HG03571 (cell line): Measurements from ENCODE around the gene DOCK4.
"Not testable (repeated sequence)": the region's sequence is repeated elsewhere in the genome, so short reads cannot be mapped to it uniquely, and the experiment has no call there.

Source experiments
- ATAC-seq: cut with Tn5 transposase; IDR thresholded peaks from one replicate; pipeline ENCODE4 v1.9.1; 2021; ENCODE audit not compliant: unreplicated experiment

Gene DOCK4

GRCh38 chr7:111919631-111920179 lies 286.5 kb downstream of the DOCK4 start:
- no peak for ATAC-seq

GRCh38 chr7:111919164-111919563 lies 287.0 kb downstream of the DOCK4 start:
- no peak for ATAC-seq

- no peak for ATAC-seq
These were observed 287.7 kb downstream of the DOCK4 start for GRCh38 chr7:111918461-111918860.

- ATAC-seq = not testable (repeated sequence)
These were observed 288.8 kb downstream of the DOCK4 start for GRCh38 chr7:111917404-111917803.

- no peak for ATAC-seq
These were observed 291.9 kb downstream of the DOCK4 start for GRCh38 chr7:111914291-111914690.

GRCh38 chr7:111911166-111911961 lies 294.8 kb downstream of the DOCK4 start:
- no peak for ATAC-seq

GRCh38 chr7:111910656-111911055 lies 295.5 kb downstream of the DOCK4 start:
- no peak for ATAC-seq

GRCh38 chr7:111908673-111909072 lies 297.5 kb downstream of the DOCK4 start:
- not testable (repeated sequence) for ATAC-seq

- ATAC-seq = no peak
These were observed 302.4 kb downstream of the DOCK4 start for GRCh38 chr7:111903797-111904196.

GRCh38 chr7:111903016-111903415 lies 303.2 kb downstream of the DOCK4 start:
- no peak for ATAC-seq

- ATAC-seq = no peak
These were observed 305.9 kb downstream of the DOCK4 start for GRCh38 chr7:111900283-111900682.

- ATAC-seq = no peak
These were observed 311.1 kb downstream of the DOCK4 start for GRCh38 chr7:111895049-111895448.

- ATAC-seq = no peak
These were observed 311.7 kb downstream of the DOCK4 start for GRCh38 chr7:111894518-111894917.

- ATAC-seq = no peak
These were observed 313.0 kb downstream of the DOCK4 start for GRCh38 chr7:111893190-111893589.

GRCh38 chr7:111892588-111892987 lies 313.6 kb downstream of the DOCK4 start:
- ATAC-seq = no peak

GRCh38 chr7:111887734-111888133 lies 318.5 kb downstream of the DOCK4 start:
- no peak for ATAC-seq

GRCh38 chr7:111886233-111886632 lies 320.0 kb downstream of the DOCK4 start:
- no peak for ATAC-seq

GRCh38 chr7:111883241-111883640 lies 323.0 kb downstream of the DOCK4 start:
- ATAC-seq = no peak

- ATAC-seq = no peak
These were observed 327.4 kb downstream of the DOCK4 start for GRCh38 chr7:111878785-111879184.

- no peak for ATAC-seq
These were observed 328.3 kb downstream of the DOCK4 start for GRCh38 chr7:111877931-111878330.

GRCh38 chr7:111873963-111874690 lies 332.1 kb downstream of the DOCK4 start:
- ATAC-seq = no peak

- ATAC-seq = no peak
These were observed 332.9 kb downstream of the DOCK4 start for GRCh38 chr7:111873326-111873646.
